ENCODE results near the gene EXOC3. TPM values are rescaled to one million over a fixed set of nuclear protein-coding genes. Genes with fewer than 3 reads are reported as not detected.

Gene EXOC3
- total RNA-seq, 1 experiment from 2014 or later = 55.0 TPM

GRCh38 chr5:407801-408268 is 35.1 kb upstream of the EXOC3 start:
- POLR2A ChIA-PET = no interaction called here
- CTCF ChIA-PET = no interaction called here
- TF ChIP-seq TCF7L2 (IDR thresholded peaks at IDR 0.05; ENCODE audit: low read depth, low read length) (no peak), POLR2AphosphoS5 (IDR thresholded peaks at IDR 0.05; ENCODE audit: low read depth, low read length) (no peak), CTCF (IDR thresholded peaks at IDR 0.05) (no peak)
- TF ChIP-seq, protein P1, sequence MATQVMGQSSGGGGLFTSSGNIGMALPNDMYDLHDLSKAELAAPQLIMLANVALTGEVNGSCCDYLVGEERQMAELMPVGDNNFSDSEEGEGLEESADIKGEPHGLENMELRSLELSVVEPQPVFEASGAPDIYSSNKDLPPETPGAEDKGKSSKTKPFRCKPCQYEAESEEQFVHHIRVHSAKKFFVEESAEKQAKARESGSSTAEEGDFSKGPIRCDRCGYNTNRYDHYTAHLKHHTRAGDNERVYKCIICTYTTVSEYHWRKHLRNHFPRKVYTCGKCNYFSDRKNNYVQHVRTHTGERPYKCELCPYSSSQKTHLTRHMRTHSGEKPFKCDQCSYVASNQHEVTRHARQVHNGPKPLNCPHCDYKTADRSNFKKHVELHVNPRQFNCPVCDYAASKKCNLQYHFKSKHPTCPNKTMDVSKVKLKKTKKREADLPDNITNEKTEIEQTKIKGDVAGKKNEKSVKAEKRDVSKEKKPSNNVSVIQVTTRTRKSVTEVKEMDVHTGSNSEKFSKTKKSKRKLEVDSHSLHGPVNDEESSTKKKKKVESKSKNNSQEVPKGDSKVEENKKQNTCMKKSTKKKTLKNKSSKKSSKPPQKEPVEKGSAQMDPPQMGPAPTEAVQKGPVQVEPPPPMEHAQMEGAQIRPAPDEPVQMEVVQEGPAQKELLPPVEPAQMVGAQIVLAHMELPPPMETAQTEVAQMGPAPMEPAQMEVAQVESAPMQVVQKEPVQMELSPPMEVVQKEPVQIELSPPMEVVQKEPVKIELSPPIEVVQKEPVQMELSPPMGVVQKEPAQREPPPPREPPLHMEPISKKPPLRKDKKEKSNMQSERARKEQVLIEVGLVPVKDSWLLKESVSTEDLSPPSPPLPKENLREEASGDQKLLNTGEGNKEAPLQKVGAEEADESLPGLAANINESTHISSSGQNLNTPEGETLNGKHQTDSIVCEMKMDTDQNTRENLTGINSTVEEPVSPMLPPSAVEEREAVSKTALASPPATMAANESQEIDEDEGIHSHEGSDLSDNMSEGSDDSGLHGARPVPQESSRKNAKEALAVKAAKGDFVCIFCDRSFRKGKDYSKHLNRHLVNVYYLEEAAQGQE (IDR thresholded peaks at IDR 0.05; ENCODE audit: insufficient read depth in 1 of 2, low read depth in 2 of 2, low read length in 1 of 2) = no peak
- ATAC-seq (no peak), DNase-seq (ENCODE audit: low read depth, low spot score) (no peak)
- no peak overlapping the region for H3K4me3 ChIP-seq (ENCODE audit: low read depth in 2 of 2, low read length in 2 of 2)
- no peaks in the 10 kb centered on the region for H3K4me1 ChIP-seq (ENCODE audit: control insufficient read depth, insufficient read depth, low read length)
- H3K9me3 ChIP-seq (ENCODE audit: control insufficient read depth, insufficient read depth, low read depth, low read length) = no peaks in the 10 kb centered on the region
- no peaks in the 10 kb centered on the region for H3K36me3 ChIP-seq (ENCODE audit: control insufficient read depth, insufficient read depth, low read length)
- in situ Hi-C loops (cut with HindIII; ENCODE audit: low pct_unique_long_range_greater_than_20kb, low sequenced_read_pairs) (no loop called here), intact Hi-C loops (cut with micrococcal nuclease; ENCODE audit: unreplicated experiment) (no loop called here)
- no peaks in the 10 kb centered on the region for H3K27me3 ChIP-seq (ENCODE audit: control insufficient read depth, insufficient read depth, low read length)
- no TSS peak for BruUV-seq (replicated peaks)
- no peak overlapping the region for H3K27ac ChIP-seq (ENCODE audit: low read length)

- no peaks in the 10 kb centered on the region for H3K36me3 ChIP-seq (ENCODE audit: control insufficient read depth, insufficient read depth, low read length)
- no peaks in the 10 kb centered on the region for H3K9me3 ChIP-seq (ENCODE audit: control insufficient read depth, insufficient read depth, low read depth, low read length)
- in situ Hi-C loops (cut with HindIII; ENCODE audit: low pct_unique_long_range_greater_than_20kb, low sequenced_read_pairs) = no loop called here
- ATAC-seq (no peak), DNase-seq (ENCODE audit: low read depth, low spot score) (no peak)
- no peaks in the 10 kb centered on the region for H3K27me3 ChIP-seq (ENCODE audit: control insufficient read depth, insufficient read depth, low read length)
- ChIA-PET POLR2A (no interaction called here), CTCF (interaction anchor here (0.6 kb wide), 1 partner anchor 36 kb away, joined by 3 read pairs; no protein-coding TSS in a partner anchor)
- H3K4me1 ChIP-seq (ENCODE audit: control insufficient read depth, insufficient read depth, low read length) = no peaks in the 10 kb centered on the region
- no TSS peak for BruUV-seq (replicated peaks)
- no peak overlapping the region for H3K27ac ChIP-seq (ENCODE audit: low read length)
- no peak overlapping the region for H3K4me3 ChIP-seq (ENCODE audit: low read depth in 2 of 2, low read length in 2 of 2)
- intact Hi-C loops (cut with micrococcal nuclease; ENCODE audit: unreplicated experiment) = no loop called here
- no peak for TF ChIP-seq POLR2AphosphoS5 (IDR thresholded peaks at IDR 0.05; ENCODE audit: low read depth, low read length)
- no peak for TF ChIP-seq TCF7L2 (IDR thresholded peaks at IDR 0.05; ENCODE audit: low read depth, low read length)
- no peak for TF ChIP-seq SIN3A (IDR thresholded peaks at IDR 0.05; ENCODE audit: borderline replicate concordance, insufficient read depth, low read depth, low read length)
- TF ChIP-seq CTCF (IDR thresholded peaks at IDR 0.05) = no peak
- TF ChIP-seq, protein P1 (IDR thresholded peaks at IDR 0.05; ENCODE audit: insufficient read depth in 1 of 2, low read depth in 2 of 2, low read length in 1 of 2) = no peak
Observed at GRCh38 chr5:410911-411517, 32.0 kb upstream of the EXOC3 start.
